HCT116 (cell line): ENCODE data around the gene EXOC5. TPM values are rescaled to one million over a fixed set of nuclear protein-coding genes. Genes with fewer than 3 reads are reported as not detected.

Source experiments
- ATAC-seq: fragments of 200-7000 bp; cut with Tn5 transposase; 2 replicates; pipeline ENCODE4 v1.9.1; 2020; ENCODE audit warnings: mild to moderate bottlenecking, moderate library complexity
- BruUV-seq: library from RNA; stranded (reverse); fragments of 400-500 nt; replicated peaks from 2 replicates; lab custom pipeline; 2021; lab: Mats Ljungman, UMichigan
- CTCF ChIA-PET: fragments of 300-600 bp; sonication (Branson Sonifier 250); formaldehyde crosslinking; loops from one replicate; lab custom pipeline; 2021; ENCODE audit warnings: antibody characterized with exemption; lab: Charles Lee
- POLR2A ChIA-PET: fragments of 300-600, 350-600 bp; sonication (Branson Sonifier 250); formaldehyde crosslinking; loops from one replicate; lab custom pipeline; 2021; ENCODE audit warnings: antibody characterized with exemption; lab: Charles Lee
- RAD21 ChIA-PET, 2 experiments: fragments of 300-600 bp; sonication (Branson Sonifier 250); formaldehyde crosslinking; loops; one replicate each; lab custom pipeline; 2023; ENCODE audit warnings: low total read pairs in 2 of 2; ENCODE audit not compliant: uncharacterized antibody in 2 of 2, unreplicated experiment in 2 of 2, low non-redundant PET in 1 of 2; lab: Charles Lee
- DNase-seq: peaks from one replicate; pipeline ENCODE4 v3.0.0-alpha.2; 2010; ENCODE audit warnings: low read depth, low spot score
- H2AFZ ChIP-seq: fragments of 200-600 bp; shearing (Covaris generic), sonication (generic); 2 replicates; pipeline ENCODE4 v1.6.1; 2017; ENCODE audit warnings: low read depth, mixed run types, mixed read lengths, antibody characterized with exemption, low read length; ENCODE audit not compliant: poor library complexity, severe bottlenecking
- H3K27ac ChIP-seq: 2 replicates; pipeline ENCODE4 v1.5.1; 2012; ENCODE audit warnings: low read depth, low read length
- H3K27me3 ChIP-seq: fragments of 200-600 bp; sonication (generic); 2 replicates; pipeline ENCODE4 v1.6.1; 2016; ENCODE audit warnings: mixed run types, low read length, mixed read lengths; ENCODE audit not compliant: insufficient read depth
- H3K36me3 ChIP-seq, 2 experiments: fragments of 200-500 bp in 1 of 2; fragments of 200-600 bp in 1 of 2; sonication (Bioruptor generic) in 1 of 2; sonication (generic) in 1 of 2; 2 replicates each; pipeline versions ENCODE4 v1.5.1 to v1.6.1; 2014 to 2016; ENCODE audit warnings: low read length in 2 of 2, inconsistent platforms in 1 of 2, mixed read lengths in 1 of 2, mixed run types in 1 of 2; ENCODE audit not compliant: insufficient read depth in 2 of 2, control insufficient read depth in 1 of 2
- H3K4me1 ChIP-seq, 2 experiments: fragments of 200-600 bp in 1 of 2; sonication (generic) in 1 of 2; 2 replicates each; pipeline versions ENCODE4 v1.5.1 to v1.6.1; 2012 to 2017; ENCODE audit warnings: low read length in 2 of 2, inconsistent platforms in 1 of 2, mild to moderate bottlenecking in 1 of 2, mixed read lengths in 1 of 2, mixed run types in 1 of 2, moderate library complexity in 1 of 2; ENCODE audit not compliant: insufficient read depth in 2 of 2, control insufficient read depth in 1 of 2
- H3K4me2 ChIP-seq: fragments of 200-600 bp; sonication (generic); 2 replicates; pipeline ENCODE4 v1.6.1; 2017; ENCODE audit warnings: mixed run types, low read length, mixed read lengths
- H3K4me3 ChIP-seq, 2 experiments: fragments of 200-600 bp in 1 of 2; sonication (generic) in 1 of 2; replicated peaks in 1 of 2; 2 replicates each; pipeline ENCODE4 v1.5.1; 2011 to 2016; ENCODE audit warnings: low read length in 2 of 2, control low read depth in 1 of 2, low read depth in 1 of 2, mild to moderate bottlenecking in 1 of 2, mixed read lengths in 1 of 2, mixed run types in 1 of 2
- H3K79me2 ChIP-seq: fragments of 200-600 bp; sonication (generic); 2 replicates; pipeline ENCODE4 v1.6.1; 2017; ENCODE audit warnings: mild to moderate bottlenecking, mixed run types, low read length, moderate library complexity, mixed read lengths; ENCODE audit not compliant: insufficient read depth
- H3K9ac ChIP-seq: fragments of 200-600 bp; sonication (generic); 2 replicates; pipeline ENCODE4 v1.6.1; 2016; ENCODE audit warnings: low read length, mixed read lengths
- H3K9me2 ChIP-seq: fragments of 200-600 bp; sonication (generic), shearing (Covaris generic); 2 replicates; pipeline ENCODE4 v1.6.1; 2017; ENCODE audit warnings: mixed run types, mild to moderate bottlenecking, moderate library complexity; ENCODE audit not compliant: insufficient read depth
- H3K9me3 ChIP-seq, 2 experiments: fragments of 200-500 bp in 1 of 2; fragments of 200-600 bp in 1 of 2; sonication (Bioruptor generic) in 1 of 2; sonication (generic) in 1 of 2; 2 replicates each; pipeline ENCODE4 v1.6.1; 2014 to 2017; ENCODE audit warnings: low read length in 2 of 2, mixed read lengths in 2 of 2, inconsistent platforms in 1 of 2, low read depth in 1 of 2, mild to moderate bottlenecking in 1 of 2, mixed run types in 1 of 2, moderate library complexity in 1 of 2; ENCODE audit not compliant: control insufficient read depth in 1 of 2, insufficient read depth in 1 of 2
- H4K20me1 ChIP-seq: fragments of 200-600 bp; sonication (generic), shearing (Covaris generic); 2 replicates; pipeline ENCODE4 v1.6.1; 2017; ENCODE audit warnings: mixed run types, mild to moderate bottlenecking, moderate library complexity; ENCODE audit not compliant: insufficient read depth
- CBX3 ChIP-seq: IDR thresholded peaks from 2 replicates; pipeline ENCODE4 v1.6.1; 2012; ENCODE audit warnings: low read depth
- EGR1 ChIP-seq: IDR thresholded peaks from 2 replicates; pipeline ENCODE4 v1.6.1; 2012; ENCODE audit warnings: low read depth
- EZH2 ChIP-seq: fragments of 200-600 bp; sonication (generic); IDR thresholded peaks from 2 replicates; pipeline ENCODE4 v1.6.1; 2017; ENCODE audit warnings: antibody characterized with exemption, mixed run types
- FOSL1 ChIP-seq: IDR thresholded peaks from 2 replicates; pipeline ENCODE4 v1.6.1; 2012; ENCODE audit warnings: low read depth
- POLR2A ChIP-seq: IDR thresholded peaks from 2 replicates; pipeline ENCODE4 v1.7.0; 2011; ENCODE audit warnings: borderline replicate concordance; ENCODE audit not compliant: insufficient read depth, insufficient read length; ENCODE audit errors: extremely low read depth
- POLR2AphosphoS5 ChIP-seq: IDR thresholded peaks from 2 replicates; pipeline ENCODE4 v1.6.1; 2011; ENCODE audit warnings: mild to moderate bottlenecking, low read depth, low read length, moderate library complexity
- RAD21 ChIP-seq: IDR thresholded peaks from 2 replicates; pipeline ENCODE4 v1.6.1; 2012; ENCODE audit warnings: low read depth, mild to moderate bottlenecking
- REST ChIP-seq: IDR thresholded peaks from 2 replicates; pipeline ENCODE4 v1.6.1; 2012; ENCODE audit warnings: low read depth
- SRF ChIP-seq: IDR thresholded peaks from 2 replicates; pipeline ENCODE4 v1.6.1; 2012; ENCODE audit warnings: low read depth
- ZFX ChIP-seq: fragments of 450-650 bp; IDR thresholded peaks from 2 replicates; pipeline ENCODE4 v1.6.1; 2017
- intact Hi-C: fragments of 100-400 bp; cut with micrococcal nuclease; formaldehyde crosslinking; loops from 2 replicates; pipeline ENCODE4 v1.10.0; 2022
- total RNA-seq: library from RNA; stranded (reverse); gene quantifications from one replicate; pipeline ENCODE4 v1.2.1, GENCODE V29; 2021; ENCODE audit not compliant: unreplicated experiment
- TF ChIP-seq, protein P1 (sequence below): IDR thresholded peaks from 2 replicates; pipeline ENCODE4 v1.6.1; 2011; ENCODE audit warnings: mild to moderate bottlenecking, low read length, moderate library complexity; ENCODE audit not compliant: insufficient replicate concordance; ENCODE audit errors: extremely low read depth
- TF ChIP-seq, protein P2 (sequence below): IDR thresholded peaks from 2 replicates; pipeline ENCODE4 v1.6.1; 2012

Gene EXOC5
- total RNA-seq, 1 experiment from 2014 or later: 54.2 TPM

- RAD21 ChIA-PET: no interaction called here
- TF ChIP-seq CBX3: no peak
- TF ChIP-seq EZH2: no peak
- no peak for TF ChIP-seq SRF
- no peak for TF ChIP-seq POLR2A
- TF ChIP-seq ZFX: no peak
- no peak for TF ChIP-seq REST
- TF ChIP-seq EGR1: no peak
- TF ChIP-seq, protein P1, sequence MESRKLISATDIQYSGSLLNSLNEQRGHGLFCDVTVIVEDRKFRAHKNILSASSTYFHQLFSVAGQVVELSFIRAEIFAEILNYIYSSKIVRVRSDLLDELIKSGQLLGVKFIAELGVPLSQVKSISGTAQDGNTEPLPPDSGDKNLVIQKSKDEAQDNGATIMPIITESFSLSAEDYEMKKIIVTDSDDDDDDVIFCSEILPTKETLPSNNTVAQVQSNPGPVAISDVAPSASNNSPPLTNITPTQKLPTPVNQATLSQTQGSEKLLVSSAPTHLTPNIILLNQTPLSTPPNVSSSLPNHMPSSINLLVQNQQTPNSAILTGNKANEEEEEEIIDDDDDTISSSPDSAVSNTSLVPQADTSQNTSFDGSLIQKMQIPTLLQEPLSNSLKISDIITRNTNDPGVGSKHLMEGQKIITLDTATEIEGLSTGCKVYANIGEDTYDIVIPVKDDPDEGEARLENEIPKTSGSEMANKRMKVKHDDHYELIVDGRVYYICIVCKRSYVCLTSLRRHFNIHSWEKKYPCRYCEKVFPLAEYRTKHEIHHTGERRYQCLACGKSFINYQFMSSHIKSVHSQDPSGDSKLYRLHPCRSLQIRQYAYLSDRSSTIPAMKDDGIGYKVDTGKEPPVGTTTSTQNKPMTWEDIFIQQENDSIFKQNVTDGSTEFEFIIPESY: no peak
- no peak for TF ChIP-seq POLR2AphosphoS5
- TF ChIP-seq RAD21: no peak
- no peak for TF ChIP-seq FOSL1
- TF ChIP-seq, protein P2, sequence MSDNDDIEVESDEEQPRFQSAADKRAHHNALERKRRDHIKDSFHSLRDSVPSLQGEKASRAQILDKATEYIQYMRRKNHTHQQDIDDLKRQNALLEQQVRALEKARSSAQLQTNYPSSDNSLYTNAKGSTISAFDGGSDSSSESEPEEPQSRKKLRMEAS: no peak
- Histone ChIP-seq H3K27me3 (no peaks in the 10 kb centered on the region), H3K4me1 (no peaks in the 10 kb centered on the region), H3K9me2 (no peaks in the 10 kb centered on the region), H3K9me3 (no peaks in the 10 kb centered on the region), H3K27ac (no peak overlapping the region), H3K79me2 (no peaks in the 10 kb centered on the region), H3K9ac (no peak overlapping the region), H3K4me3 (no peak overlapping the region), H4K20me1 (no peaks in the 10 kb centered on the region), H3K36me3 (0 out of 4 replicates have a peak, but pooled peaks cover 0 to 5% of the 10 kb centered on the region in 2 experiments), H2AFZ (no peak overlapping the region), H3K4me2 (no peak overlapping the region)
- ATAC-seq (no peak), DNase-seq (no peak)
- CTCF ChIA-PET: interaction anchor here (1.1 to 1.3 kb wide), 2 partner anchors 83 to 805 kb away, joined by 6 to 7 read pairs; no protein-coding TSS in a partner anchor
- intact Hi-C loops: loop anchor here (5.0 to 10.0 kb wide), 2 partner anchors 740 to 803 kb away; no protein-coding TSS in a partner anchor
- no TSS peak for BruUV-seq
- POLR2A ChIA-PET: no interaction called here
Observed at GRCh38 chr14:57295239-57295638, 26.5 kb upstream of the EXOC5 start.
